Measurements from ENCODE around the gene KIRREL3.

The KIRREL3 gene

GRCh38 chr11:126658306-126659056, 342.1 kb downstream of the KIRREL3 start:
- no peak for DNase-seq

- no peak for DNase-seq
Measured at GRCh38 chr11:126655807-126656128, 344.8 kb downstream of the KIRREL3 start.

GRCh38 chr11:126654886-126655806, 345.4 kb downstream of the KIRREL3 start:
- no peak for DNase-seq

- no peak for DNase-seq
Measured at GRCh38 chr11:126653040-126653439, 347.5 kb downstream of the KIRREL3 start.

- no peak for DNase-seq
Measured at GRCh38 chr11:126647735-126648134, 352.8 kb downstream of the KIRREL3 start.

- no peak for DNase-seq
Measured at GRCh38 chr11:126646701-126647557, 353.6 kb downstream of the KIRREL3 start.

GRCh38 chr11:126645186-126645585, 355.4 kb downstream of the KIRREL3 start:
- no peak for DNase-seq

- no peak for DNase-seq
Measured at GRCh38 chr11:126640186-126640585, 360.4 kb downstream of the KIRREL3 start.

GRCh38 chr11:126639692-126640091, 360.9 kb downstream of the KIRREL3 start:
- no peak for DNase-seq

- no peak for DNase-seq
Measured at GRCh38 chr11:126638648-126639047, 361.9 kb downstream of the KIRREL3 start.

- DNase-seq, result no peak
Measured at GRCh38 chr11:126637795-126638175, 362.8 kb downstream of the KIRREL3 start.

GRCh38 chr11:126636911-126637794, 363.4 kb downstream of the KIRREL3 start:
- DNase-seq, result no peak

GRCh38 chr11:126635511-126635910, 365.1 kb downstream of the KIRREL3 start:
- DNase-seq, result no peak

- DNase-seq, result no peak
Measured at GRCh38 chr11:126634963-126635362, 365.6 kb downstream of the KIRREL3 start.

- DNase-seq, result no peak
Measured at GRCh38 chr11:126633330-126633729, 367.2 kb downstream of the KIRREL3 start.

GRCh38 chr11:126630893-126631798, 369.4 kb downstream of the KIRREL3 start:
- DNase-seq, result no peak

- DNase-seq, result no peak
Measured at GRCh38 chr11:126630488-126630887, 370.1 kb downstream of the KIRREL3 start.

GRCh38 chr11:126628790-126629621, 371.6 kb downstream of the KIRREL3 start:
- no peak for DNase-seq

- no peak for DNase-seq
Measured at GRCh38 chr11:126628450-126628789, 372.1 kb downstream of the KIRREL3 start.

GRCh38 chr11:126627421-126627820, 373.1 kb downstream of the KIRREL3 start:
- no peak for DNase-seq
